C4-2B (cell line): ENCODE results near the gene AFDN.

Experiments used
- H3K27ac ChIP-seq: fragments of 450-650 bp; 2 replicates; pipeline ENCODE4 v1.5.1; 2017
- ZFX ChIP-seq: fragments of 450-650 bp; IDR thresholded peaks from 2 replicates; pipeline ENCODE4 v1.6.1; 2017
- TF ChIP-seq, protein P1 (sequence below): fragments of 450-650 bp; conservative IDR thresholded peaks from 2 replicates; pipeline ENCODE4 v1.5.1; 2017; ENCODE audit warnings: mild to moderate bottlenecking

The AFDN gene

GRCh38 chr6:167856474-167856873 is 29.8 kb downstream of the AFDN start:
- no peak for TF ChIP-seq ZFX
- TF ChIP-seq, protein P1, sequence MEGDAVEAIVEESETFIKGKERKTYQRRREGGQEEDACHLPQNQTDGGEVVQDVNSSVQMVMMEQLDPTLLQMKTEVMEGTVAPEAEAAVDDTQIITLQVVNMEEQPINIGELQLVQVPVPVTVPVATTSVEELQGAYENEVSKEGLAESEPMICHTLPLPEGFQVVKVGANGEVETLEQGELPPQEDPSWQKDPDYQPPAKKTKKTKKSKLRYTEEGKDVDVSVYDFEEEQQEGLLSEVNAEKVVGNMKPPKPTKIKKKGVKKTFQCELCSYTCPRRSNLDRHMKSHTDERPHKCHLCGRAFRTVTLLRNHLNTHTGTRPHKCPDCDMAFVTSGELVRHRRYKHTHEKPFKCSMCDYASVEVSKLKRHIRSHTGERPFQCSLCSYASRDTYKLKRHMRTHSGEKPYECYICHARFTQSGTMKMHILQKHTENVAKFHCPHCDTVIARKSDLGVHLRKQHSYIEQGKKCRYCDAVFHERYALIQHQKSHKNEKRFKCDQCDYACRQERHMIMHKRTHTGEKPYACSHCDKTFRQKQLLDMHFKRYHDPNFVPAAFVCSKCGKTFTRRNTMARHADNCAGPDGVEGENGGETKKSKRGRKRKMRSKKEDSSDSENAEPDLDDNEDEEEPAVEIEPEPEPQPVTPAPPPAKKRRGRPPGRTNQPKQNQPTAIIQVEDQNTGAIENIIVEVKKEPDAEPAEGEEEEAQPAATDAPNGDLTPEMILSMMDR = no peak
- H3K27ac ChIP-seq = no peak overlapping the region

DNA sequence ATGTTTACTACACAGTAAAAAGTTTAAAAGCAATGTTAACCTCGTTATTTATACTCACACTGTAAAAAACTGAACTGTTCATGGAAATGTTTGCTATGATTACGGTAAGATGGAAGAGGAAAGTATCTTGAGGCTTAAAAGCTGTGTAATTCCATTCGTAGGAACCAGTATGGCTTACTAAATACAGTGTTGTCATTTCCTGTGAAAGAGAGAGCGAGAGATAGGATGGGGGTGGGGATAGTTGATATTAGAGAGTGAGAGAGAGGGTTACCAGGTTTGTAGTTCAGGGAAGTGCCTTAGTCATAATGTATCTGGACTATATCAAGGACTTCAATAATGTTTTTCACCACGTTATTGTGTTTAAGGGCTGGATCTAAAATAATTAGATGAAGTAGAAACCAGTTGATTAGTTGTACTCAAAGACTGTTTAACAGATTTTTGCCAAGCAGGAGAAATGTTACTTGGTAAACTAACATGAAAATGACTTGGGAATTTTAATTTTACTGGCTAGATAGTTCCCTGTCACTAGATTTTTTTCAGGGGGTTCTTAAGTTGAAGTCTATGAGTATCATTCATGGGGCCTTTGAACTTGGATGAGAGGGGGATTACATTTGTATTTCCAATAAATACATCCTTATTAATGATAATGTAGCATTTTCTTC is 30.4 kb downstream of the AFDN start:
- H3K27ac ChIP-seq = no peak overlapping the region
- no peak for TF ChIP-seq ZFX
- TF ChIP-seq, protein P1 = no peak

- H3K27ac ChIP-seq = no peak overlapping the region
- TF ChIP-seq, protein P1 = no peak
- no peak for TF ChIP-seq ZFX
These were observed 31.4 kb downstream of the AFDN start for GRCh38 chr6:167858086-167858591.

DNA sequence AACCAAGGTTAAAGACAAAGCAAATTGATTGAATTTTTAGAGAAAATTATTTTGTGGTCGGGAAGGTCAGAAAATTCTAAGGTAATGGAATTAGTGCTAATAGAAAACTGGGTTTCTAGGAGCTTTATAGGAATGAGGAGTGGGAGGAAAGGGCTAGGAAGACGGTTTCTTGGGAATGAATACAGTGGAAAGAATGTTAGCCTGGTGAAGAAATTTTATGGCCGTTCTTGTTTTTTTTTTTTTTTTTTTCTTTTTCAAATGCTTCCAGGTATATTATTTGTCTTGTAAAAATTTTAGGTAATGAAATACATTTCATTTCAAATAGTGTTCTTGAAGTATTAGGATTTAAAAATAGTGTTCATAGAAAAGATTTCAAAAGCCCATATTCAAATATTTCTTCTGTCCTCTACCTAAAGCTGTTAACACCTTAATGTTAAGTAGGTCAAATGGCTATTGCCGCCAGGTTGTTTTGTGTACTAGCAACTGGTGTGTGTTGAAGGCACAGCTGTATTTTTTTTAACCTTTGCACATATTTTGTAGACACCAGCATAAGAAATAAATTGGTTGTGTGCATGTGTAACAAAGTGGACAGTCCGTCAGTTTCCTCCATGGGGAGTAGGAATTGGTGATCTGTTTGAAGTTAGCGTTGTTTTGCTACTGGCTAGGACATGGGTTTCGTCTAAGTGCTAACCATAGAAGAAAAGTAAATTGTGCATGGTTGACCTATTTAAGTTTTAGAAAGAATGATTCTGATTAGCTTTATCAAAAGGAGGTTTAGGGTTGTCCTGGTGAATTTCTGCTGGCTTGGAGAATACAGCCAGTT is 32.3 kb downstream of the AFDN start:
- no peak for TF ChIP-seq ZFX
- TF ChIP-seq, protein P1 = no peak
- H3K27ac ChIP-seq = no peak overlapping the region

GRCh38 chr6:167860550-167861226 is 34.0 kb downstream of the AFDN start:
- H3K27ac ChIP-seq = no peak overlapping the region
- no peak for TF ChIP-seq ZFX
- TF ChIP-seq, protein P1 = no peak

DNA sequence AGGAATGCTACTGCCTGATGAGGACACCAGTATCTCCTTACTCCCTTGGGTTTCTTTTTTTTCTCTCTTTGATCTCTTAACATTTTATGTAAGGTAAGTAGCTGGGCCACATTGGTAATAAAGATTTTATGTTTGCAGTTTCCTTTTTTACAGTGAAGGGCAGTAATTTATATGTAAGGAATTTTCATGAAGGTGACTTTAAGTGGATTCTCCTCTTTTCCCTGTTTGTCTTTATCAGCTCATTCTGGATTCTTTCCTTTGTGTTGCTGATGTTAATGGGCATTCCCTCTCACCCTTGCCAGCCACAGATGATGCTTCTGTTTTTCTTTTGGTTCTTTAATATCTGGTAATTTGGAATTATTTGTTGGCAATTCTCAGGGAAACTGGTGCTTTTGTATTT is 34.7 kb downstream of the AFDN start:
- no peak overlapping the region for H3K27ac ChIP-seq
- TF ChIP-seq, protein P1 = no peak
- no peak for TF ChIP-seq ZFX
